ENCODE measurements around the gene NRP2.

DNA sequence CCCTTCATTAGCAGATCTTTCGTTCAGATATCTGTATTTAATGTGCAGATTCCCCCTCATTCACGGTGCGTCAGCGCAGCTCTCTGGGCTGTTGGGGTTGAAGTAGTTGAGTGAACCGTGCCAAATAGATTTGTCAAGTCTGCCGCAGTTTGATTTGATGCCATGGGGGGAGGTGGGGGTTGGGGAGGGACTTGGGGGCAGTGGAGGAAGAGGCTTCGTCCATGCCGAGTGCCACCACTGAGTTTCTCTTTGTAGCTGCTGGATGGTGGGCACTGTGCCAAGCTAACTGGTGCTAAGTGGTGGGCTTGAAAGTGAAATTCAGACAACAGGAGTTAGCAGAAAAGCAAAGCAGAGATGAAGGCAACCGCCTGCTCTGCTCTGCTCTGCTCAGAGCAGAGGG, 47.9 kb downstream of the NRP2 start:
- TF ChIP-seq, protein P1, sequence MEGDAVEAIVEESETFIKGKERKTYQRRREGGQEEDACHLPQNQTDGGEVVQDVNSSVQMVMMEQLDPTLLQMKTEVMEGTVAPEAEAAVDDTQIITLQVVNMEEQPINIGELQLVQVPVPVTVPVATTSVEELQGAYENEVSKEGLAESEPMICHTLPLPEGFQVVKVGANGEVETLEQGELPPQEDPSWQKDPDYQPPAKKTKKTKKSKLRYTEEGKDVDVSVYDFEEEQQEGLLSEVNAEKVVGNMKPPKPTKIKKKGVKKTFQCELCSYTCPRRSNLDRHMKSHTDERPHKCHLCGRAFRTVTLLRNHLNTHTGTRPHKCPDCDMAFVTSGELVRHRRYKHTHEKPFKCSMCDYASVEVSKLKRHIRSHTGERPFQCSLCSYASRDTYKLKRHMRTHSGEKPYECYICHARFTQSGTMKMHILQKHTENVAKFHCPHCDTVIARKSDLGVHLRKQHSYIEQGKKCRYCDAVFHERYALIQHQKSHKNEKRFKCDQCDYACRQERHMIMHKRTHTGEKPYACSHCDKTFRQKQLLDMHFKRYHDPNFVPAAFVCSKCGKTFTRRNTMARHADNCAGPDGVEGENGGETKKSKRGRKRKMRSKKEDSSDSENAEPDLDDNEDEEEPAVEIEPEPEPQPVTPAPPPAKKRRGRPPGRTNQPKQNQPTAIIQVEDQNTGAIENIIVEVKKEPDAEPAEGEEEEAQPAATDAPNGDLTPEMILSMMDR (IDR thresholded peaks at IDR 0.05): no peak
- no peak for TF ChIP-seq POLR2A (IDR thresholded peaks at IDR 0.05)

Measured in ovary (tissue), 3 donors.